Lung (tissue), 12 donors: ENCODE results near the gene LAMA1. TPM values are rescaled to one million over a fixed set of nuclear protein-coding genes. Genes with fewer than 3 reads are reported as not detected.
"Not testable (repeated sequence)": the region's sequence is repeated elsewhere in the genome, so short reads cannot be mapped to it uniquely, and the experiment has no call there.

ENCODE experiments used
- ATAC-seq: fragments of 200-7000 bp; cut with Tn5 transposase; one replicate; pipeline ENCODE4 v1.9.1; 2020; ENCODE audit warnings: moderate number of reproducible peaks; ENCODE audit not compliant: insufficient read depth, low FRiP score
- DNase-seq, 3 donors: peaks; one replicate each; pipeline ENCODE4 v3.0.0-alpha.2; 2013 to 2017
- H3K27ac ChIP-seq, 2 donors: one replicate each; pipeline ENCODE4 v1.5.1; 2013; ENCODE audit warnings: mild to moderate bottlenecking in 2 of 2, moderate library complexity in 2 of 2, control low read depth in 1 of 2, inconsistent platforms in 1 of 2, low read depth in 1 of 2, low read length in 1 of 2
- H3K27me3 ChIP-seq, 3 donors: one replicate each; pipeline ENCODE4 v1.5.1; 2013; ENCODE audit warnings: low read length in 2 of 3; ENCODE audit not compliant: control insufficient read depth in 3 of 3, insufficient read depth in 3 of 3
- H3K36me3 ChIP-seq, 4 donors: one replicate each; pipeline ENCODE4 v1.5.1; 2013; ENCODE audit warnings: low read length in 4 of 4, mild to moderate bottlenecking in 1 of 4, moderate library complexity in 1 of 4; ENCODE audit not compliant: control insufficient read depth in 4 of 4, insufficient read depth in 4 of 4
- H3K4me1 ChIP-seq, 5 donors: one replicate each; pipeline ENCODE4 v1.5.1; 2013; ENCODE audit warnings: low read length in 5 of 5, mild to moderate bottlenecking in 2 of 5, moderate library complexity in 1 of 5; ENCODE audit not compliant: control insufficient read depth in 5 of 5, insufficient read depth in 5 of 5
- H3K4me3 ChIP-seq: one replicate; pipeline ENCODE4 v1.5.1; 2013; ENCODE audit warnings: mild to moderate bottlenecking, control low read depth, moderate library complexity
- H3K9ac ChIP-seq, 2 donors: one replicate each; pipeline ENCODE4 v1.5.1; 2013; ENCODE audit warnings: low read length in 2 of 2, control low read depth in 1 of 2; ENCODE audit not compliant: insufficient read depth in 1 of 2
- H3K9me3 ChIP-seq, 4 donors: one replicate each; pipeline ENCODE4 v1.5.1; 2013; ENCODE audit warnings: low read length in 3 of 4, mild to moderate bottlenecking in 1 of 4, moderate library complexity in 1 of 4; ENCODE audit not compliant: control insufficient read depth in 4 of 4, insufficient read depth in 3 of 4
- WGBS, 2 donors: extraction: QIAGEN DNeasy Blood & Tissue Kit; methylation state at CpG; one replicate each; pipeline ENCODE4 v1.1.7; 2013; 5-methylcytosine and 5-hydroxymethylcytosine counted together
- polyA plus RNA-seq, 2 donors: library from polyadenylated mRNA; stranded (reverse); fragments of 200-250 nt; gene quantifications; one replicate each; pipeline ENCODE4 v1.2.1, GENCODE V29; 2013
- total RNA-seq, 2 donors: library from RNA; depleted of rRNA in 1 of 2; stranded (reverse); fragments of >200 nt in 1 of 2; gene quantifications; one replicate each; pipeline ENCODE4 v1.2.1, GENCODE V29; 2014 to 2021
- TF ChIP-seq, protein P1 (sequence below): IDR thresholded peaks from 2 replicates; pipeline ENCODE4 v1.5.1; 2012; ENCODE audit warnings: mild to moderate bottlenecking; ENCODE audit errors: control extremely low read depth, extremely low read depth
- donor health status: control.
- donor health status: control.
- donor health status: Bipolar disorder and iron deficiency.
- donor health status: healthy.
- donor health status: DM: yes; HTN: yes; CAD: no.

LAMA1 gene
- total and polyA plus RNA-seq, 4 donors = 0.66 to 2.8 (median 1.7) TPM

DNA sequence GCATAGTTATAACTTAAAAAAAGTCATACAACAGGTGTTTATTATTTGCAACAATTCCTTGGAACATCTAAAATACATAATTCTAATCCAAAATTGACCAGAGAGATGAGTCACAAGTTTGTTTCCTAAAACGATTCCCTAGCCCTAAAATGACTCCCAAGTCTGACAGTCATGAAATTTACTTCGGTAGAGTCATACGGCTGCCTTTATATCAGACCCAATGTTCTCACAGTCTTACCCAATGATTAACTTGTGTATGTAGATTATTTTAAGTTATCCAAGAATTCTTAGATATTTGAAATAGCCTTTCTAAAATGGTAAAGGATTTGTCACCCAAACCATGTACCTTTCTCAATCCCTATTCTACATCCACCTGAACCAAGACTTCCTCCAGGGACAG is 174.9 kb downstream of the LAMA1 start:
- H3K4me3 ChIP-seq = no peak overlapping the region
- H3K27me3 ChIP-seq = no peaks in the 10 kb centered on the region
- H3K9me3 ChIP-seq = no peaks in the 10 kb centered on the region
- ATAC-seq = no peak
- no peaks in the 10 kb centered on the region for H3K36me3 ChIP-seq
- 92 to 95% methylated on average over 3 of the region's 3 CpGs for WGBS, 2 donors
- no peak overlapping the region for H3K9ac ChIP-seq
- peaks cover 0 to 6% (median 0%) of the 10 kb centered on the region in 5 donors for H3K4me1 ChIP-seq
- DNase-seq = no peak
- TF ChIP-seq, protein P1, sequence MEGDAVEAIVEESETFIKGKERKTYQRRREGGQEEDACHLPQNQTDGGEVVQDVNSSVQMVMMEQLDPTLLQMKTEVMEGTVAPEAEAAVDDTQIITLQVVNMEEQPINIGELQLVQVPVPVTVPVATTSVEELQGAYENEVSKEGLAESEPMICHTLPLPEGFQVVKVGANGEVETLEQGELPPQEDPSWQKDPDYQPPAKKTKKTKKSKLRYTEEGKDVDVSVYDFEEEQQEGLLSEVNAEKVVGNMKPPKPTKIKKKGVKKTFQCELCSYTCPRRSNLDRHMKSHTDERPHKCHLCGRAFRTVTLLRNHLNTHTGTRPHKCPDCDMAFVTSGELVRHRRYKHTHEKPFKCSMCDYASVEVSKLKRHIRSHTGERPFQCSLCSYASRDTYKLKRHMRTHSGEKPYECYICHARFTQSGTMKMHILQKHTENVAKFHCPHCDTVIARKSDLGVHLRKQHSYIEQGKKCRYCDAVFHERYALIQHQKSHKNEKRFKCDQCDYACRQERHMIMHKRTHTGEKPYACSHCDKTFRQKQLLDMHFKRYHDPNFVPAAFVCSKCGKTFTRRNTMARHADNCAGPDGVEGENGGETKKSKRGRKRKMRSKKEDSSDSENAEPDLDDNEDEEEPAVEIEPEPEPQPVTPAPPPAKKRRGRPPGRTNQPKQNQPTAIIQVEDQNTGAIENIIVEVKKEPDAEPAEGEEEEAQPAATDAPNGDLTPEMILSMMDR = no peak
- H3K27ac ChIP-seq = no peak overlapping the region

DNA sequence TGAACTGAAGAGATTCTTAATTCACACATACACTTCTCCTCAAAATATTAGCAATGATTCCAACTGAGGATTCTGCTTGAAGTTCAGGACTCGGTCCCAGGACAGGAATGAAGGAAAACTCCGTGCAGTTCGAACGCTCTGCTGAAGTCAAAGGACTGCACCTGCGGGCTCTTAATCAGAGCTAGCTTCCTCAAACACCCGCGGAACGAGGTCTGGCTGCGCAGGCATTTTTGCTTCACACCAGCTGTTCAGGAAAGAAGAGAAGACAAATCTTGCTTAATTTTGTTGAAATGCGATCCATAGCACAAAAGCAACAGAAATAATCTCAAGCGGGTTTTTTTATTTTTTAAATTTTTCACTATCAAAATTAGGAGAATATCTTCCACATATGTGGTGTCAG is 175.6 kb downstream of the LAMA1 start:
- H3K4me3 ChIP-seq = no peak overlapping the region
- 58 to 70% methylated on average over 11 of the region's 11 CpGs for WGBS, 2 donors
- H3K9me3 ChIP-seq = no peaks in the 10 kb centered on the region
- H3K27ac ChIP-seq = no peak overlapping the region
- no peaks in the 10 kb centered on the region for H3K36me3 ChIP-seq
- no peak for DNase-seq
- no peak for ATAC-seq
- no peaks in the 10 kb centered on the region for H3K27me3 ChIP-seq
- no peak overlapping the region for H3K9ac ChIP-seq
- no peaks in the 10 kb centered on the region for H3K4me1 ChIP-seq
- TF ChIP-seq, protein P1 = no peak

DNA sequence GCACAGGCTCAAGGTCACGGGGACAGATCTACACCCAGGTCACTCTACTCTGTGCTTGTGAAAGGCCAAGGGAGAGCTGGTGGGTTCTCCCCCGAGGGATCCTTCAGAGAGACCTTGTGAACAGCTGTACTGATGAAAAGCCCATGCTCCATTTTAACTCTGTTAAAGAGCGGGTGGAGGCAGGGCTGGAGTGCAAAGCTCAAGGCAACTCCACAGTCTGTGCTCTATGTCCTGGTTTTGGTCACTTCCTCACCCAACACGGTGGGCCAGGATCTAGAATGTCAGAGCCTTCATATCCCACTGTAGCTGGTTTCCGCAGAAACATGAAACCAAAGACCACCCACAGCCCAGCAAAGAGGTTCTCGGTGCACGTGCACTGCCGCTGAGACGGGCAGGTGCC is 177.1 kb downstream of the LAMA1 start:
- H3K36me3 ChIP-seq = no peaks in the 10 kb centered on the region
- H3K9ac ChIP-seq = no peak overlapping the region
- H3K27me3 ChIP-seq = no peaks in the 10 kb centered on the region
- no peaks in the 10 kb centered on the region for H3K4me1 ChIP-seq
- no peak for ATAC-seq
- WGBS, 2 donors = 93 to 95% methylated on average over 9 of the region's 9 CpGs
- DNase-seq = no peak
- TF ChIP-seq, protein P1 = no peak
- H3K27ac ChIP-seq = no peak overlapping the region
- H3K4me3 ChIP-seq = no peak overlapping the region
- H3K9me3 ChIP-seq = no peaks in the 10 kb centered on the region

DNA sequence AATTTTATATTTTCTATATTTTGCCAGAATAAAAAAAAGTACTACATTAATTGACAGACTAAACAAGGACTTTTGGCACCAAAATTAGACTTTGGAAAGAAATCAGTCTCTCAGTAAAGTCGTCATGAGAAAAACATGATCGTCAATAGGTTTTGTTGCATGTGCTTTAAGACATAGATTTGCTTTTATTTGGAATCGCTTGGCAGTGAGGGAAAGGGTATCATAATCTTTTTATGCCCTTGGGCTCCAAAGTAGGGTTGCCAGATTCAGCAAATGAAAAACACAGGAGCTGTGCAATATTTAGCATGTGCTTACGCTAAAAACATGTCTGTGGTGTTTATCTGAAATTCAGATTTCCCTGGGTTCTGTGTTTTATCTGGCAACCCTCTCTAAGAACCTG is 177.6 kb downstream of the LAMA1 start:
- Histone ChIP-seq H3K4me3 (no peak overlapping the region), H3K27ac (no peak overlapping the region), H3K9me3 (no peaks in the 10 kb centered on the region), H3K27me3 (no peaks in the 10 kb centered on the region), H3K9ac (no peak overlapping the region), H3K4me1 (no peaks in the 10 kb centered on the region), H3K36me3 (no peaks in the 10 kb centered on the region)
- 81 to 94% methylated on average over 4 of the region's 4 CpGs for WGBS, 2 donors
- no peak for ATAC-seq
- TF ChIP-seq, protein P1 = no peak
- DNase-seq = no peak

DNA sequence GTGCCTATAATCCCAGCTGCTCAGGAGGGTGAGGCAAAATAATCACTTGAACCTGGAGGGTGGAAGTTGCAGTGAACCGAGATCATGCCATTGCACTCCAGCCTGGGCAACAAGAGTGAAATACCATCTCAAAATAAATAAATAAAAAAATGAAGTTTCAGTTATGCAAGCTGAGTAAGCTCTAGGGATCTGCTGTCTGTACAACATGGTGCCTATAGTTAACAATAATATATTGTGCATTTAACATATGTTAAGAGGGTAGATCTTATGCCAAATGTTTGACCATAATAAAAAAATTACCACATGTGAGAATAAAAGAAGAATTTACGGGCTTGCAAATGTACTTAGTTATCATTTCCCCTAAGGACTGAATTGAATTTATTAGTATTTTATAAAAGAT is 179.2 kb downstream of the LAMA1 start:
- not testable (repeated sequence) for DNase-seq, H3K27me3 ChIP-seq, ATAC-seq, H3K36me3 ChIP-seq, H3K9me3 ChIP-seq, H3K9ac ChIP-seq, H3K27ac ChIP-seq, H3K4me1 ChIP-seq, H3K4me3 ChIP-seq
- 59 to 63% methylated on average over 2 of the region's 2 CpGs for WGBS, 2 donors
